OCI-M1 (cell line): ENCODE results near the gene MDM4.

Experiments
- DNase-seq: peaks from one replicate; lab custom pipeline; 2025; lab: John Stamatoyannopoulos, UW

Gene MDM4

GRCh38 chr1:204578867-204579664 lies 62.9 kb downstream of the MDM4 start:
- DNase-seq, result peak; percentile 56

- no peak for DNase-seq
These were observed 63.5 kb downstream of the MDM4 start for GRCh38 chr1:204579681-204580080.

GRCh38 chr1:204580862-204581261 lies 64.7 kb downstream of the MDM4 start:
- DNase-seq, result no peak

GRCh38 chr1:204581759-204582158 lies 65.6 kb downstream of the MDM4 start:
- no peak for DNase-seq

- DNase-seq, result no peak
These were observed 67.9 kb downstream of the MDM4 start for GRCh38 chr1:204583909-204584632.

- no peak for DNase-seq
These were observed 68.6 kb downstream of the MDM4 start for GRCh38 chr1:204584699-204585372.

GRCh38 chr1:204587621-204588020 lies 71.4 kb downstream of the MDM4 start:
- DNase-seq, result no peak

- no peak for DNase-seq
These were observed 72.6 kb downstream of the MDM4 start for GRCh38 chr1:204588826-204589225.

GRCh38 chr1:204589409-204590038 lies 73.3 kb downstream of the MDM4 start:
- DNase-seq, result no peak

GRCh38 chr1:204591473-204592090 lies 75.4 kb downstream of the MDM4 start:
- no peak for DNase-seq

- DNase-seq, result no peak
These were observed 76.2 kb downstream of the MDM4 start for GRCh38 chr1:204592246-204592948.

- peak; percentile 95 for DNase-seq
These were observed 82.2 kb downstream of the MDM4 start for GRCh38 chr1:204598319-204598969.

GRCh38 chr1:204599098-204599497 lies 82.9 kb downstream of the MDM4 start:
- no peak for DNase-seq

GRCh38 chr1:204599596-204599995 lies 83.4 kb downstream of the MDM4 start:
- no peak for DNase-seq

- no peak for DNase-seq
These were observed 84.0 kb downstream of the MDM4 start for GRCh38 chr1:204600203-204600602.

- no peak for DNase-seq
These were observed 84.8 kb downstream of the MDM4 start for GRCh38 chr1:204600968-204601367.

- no peak for DNase-seq
These were observed 85.9 kb downstream of the MDM4 start for GRCh38 chr1:204602111-204602579.

- DNase-seq, result no peak
These were observed 86.8 kb downstream of the MDM4 start for GRCh38 chr1:204602871-204603542.

GRCh38 chr1:204605791-204606190 lies 89.6 kb downstream of the MDM4 start:
- no peak for DNase-seq
